ENCODE results near the gene LRCOL1.

The LRCOL1 gene

DNA sequence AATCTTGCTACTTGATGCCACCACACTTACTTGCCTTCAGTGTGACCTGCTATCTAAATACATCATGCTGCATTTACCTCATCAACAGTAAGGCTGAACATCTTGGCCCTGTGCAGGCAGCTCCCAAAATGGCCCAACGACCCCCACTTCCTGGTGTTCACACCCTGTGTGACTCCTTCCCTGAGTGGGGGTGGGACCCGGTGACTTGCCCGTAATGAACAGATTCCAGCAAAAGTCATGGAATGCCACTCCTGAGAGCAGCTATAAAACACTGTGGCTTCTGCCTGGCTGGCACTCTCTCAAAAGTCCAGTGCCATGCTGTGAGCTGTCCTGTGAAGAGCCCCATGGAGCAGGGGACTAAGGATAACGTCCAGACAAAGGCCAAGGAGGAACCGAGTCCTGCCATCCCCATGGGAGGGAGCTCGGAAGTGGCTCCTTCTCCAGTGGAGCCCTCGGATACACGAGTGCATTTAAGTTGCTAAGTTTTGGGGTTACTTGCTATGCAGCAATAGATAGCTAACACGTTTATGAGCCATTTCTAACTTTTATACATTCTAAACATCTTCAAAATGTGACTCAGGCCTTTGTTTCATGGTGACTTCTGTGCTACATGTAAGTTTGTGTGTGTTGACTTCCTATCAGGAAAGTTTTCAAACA, 41.2 kb upstream of the LRCOL1 start:
- Histone ChIP-seq H3K9me3 (ENCODE audit: insufficient read depth, low read depth, low read length) (no peaks in the 10 kb centered on the region), H3K36me3 (ENCODE audit: insufficient read depth, low read length) (peaks cover 89% of the 10 kb centered on the region)
- TF ChIP-seq EZH2phosphoT487 (IDR thresholded peaks at IDR 0.05; ENCODE audit: borderline replicate concordance): no peak
- no peak for TF ChIP-seq CTCF (conservative IDR thresholded peaks at IDR 0.05; ENCODE audit: low read length)

GRCh38 chr12:132649226-132649945, 39.0 kb upstream of the LRCOL1 start:
- Histone ChIP-seq H2AFZ (ENCODE audit: low read length) (no peak overlapping the region), H3K36me3 (ENCODE audit: insufficient read depth, low read length) (peaks cover 84% of the 10 kb centered on the region), H3K4me2 (ENCODE audit: low read depth, low read length, poor library complexity, severe bottlenecking) (no peak overlapping the region), H3K27me3 (ENCODE audit: insufficient read depth, low read length, poor library complexity, severe bottlenecking) (no peaks in the 10 kb centered on the region), H3K4me3 (ENCODE audit: low read length, poor library complexity, severe bottlenecking) (no peak overlapping the region), H3F3A (ENCODE audit: low read depth) (no peaks in the 10 kb centered on the region), H3K9me3 (ENCODE audit: insufficient read depth, low read depth, low read length) (no peaks in the 10 kb centered on the region), H3K9me2 (replicated peaks; ENCODE audit: low read depth, low read length) (no peaks in the 10 kb centered on the region), H3K79me2 (ENCODE audit: insufficient read depth, low read length) (no peaks in the 10 kb centered on the region), H3K9ac (ENCODE audit: low read depth, low read length, poor library complexity, severe bottlenecking) (no peak overlapping the region), H3K4me1 (ENCODE audit: insufficient read depth, low read length, poor library complexity, severe bottlenecking) (no peaks in the 10 kb centered on the region), H4K20me1 (ENCODE audit: insufficient read depth, low read length, poor library complexity, severe bottlenecking) (no peaks in the 10 kb centered on the region)
- TF ChIP-seq CTCF (conservative IDR thresholded peaks at IDR 0.05; ENCODE audit: low read length) (no peak), EZH2phosphoT487 (IDR thresholded peaks at IDR 0.05; ENCODE audit: borderline replicate concordance) (no peak)

More for the DNA sequence above, 41.2 kb upstream of the LRCOL1 start:
- Histone ChIP-seq H3K9ac (ENCODE audit: low read depth, low read length, poor library complexity, severe bottlenecking) (no peak overlapping the region), H3K79me2 (ENCODE audit: insufficient read depth, low read length) (no peaks in the 10 kb centered on the region), H3K9me2 (replicated peaks; ENCODE audit: low read depth, low read length) (no peaks in the 10 kb centered on the region), H3K27me3 (ENCODE audit: insufficient read depth, low read length, poor library complexity, severe bottlenecking) (no peaks in the 10 kb centered on the region), H2AFZ (ENCODE audit: low read length) (no peak overlapping the region), H3K4me3 (ENCODE audit: low read length, poor library complexity, severe bottlenecking) (no peak overlapping the region), H3F3A (ENCODE audit: low read depth) (no peaks in the 10 kb centered on the region), H3K4me2 (ENCODE audit: low read depth, low read length, poor library complexity, severe bottlenecking) (no peak overlapping the region), H4K20me1 (ENCODE audit: insufficient read depth, low read length, poor library complexity, severe bottlenecking) (no peaks in the 10 kb centered on the region), H3K4me1 (ENCODE audit: insufficient read depth, low read length, poor library complexity, severe bottlenecking) (no peaks in the 10 kb centered on the region)

DNA sequence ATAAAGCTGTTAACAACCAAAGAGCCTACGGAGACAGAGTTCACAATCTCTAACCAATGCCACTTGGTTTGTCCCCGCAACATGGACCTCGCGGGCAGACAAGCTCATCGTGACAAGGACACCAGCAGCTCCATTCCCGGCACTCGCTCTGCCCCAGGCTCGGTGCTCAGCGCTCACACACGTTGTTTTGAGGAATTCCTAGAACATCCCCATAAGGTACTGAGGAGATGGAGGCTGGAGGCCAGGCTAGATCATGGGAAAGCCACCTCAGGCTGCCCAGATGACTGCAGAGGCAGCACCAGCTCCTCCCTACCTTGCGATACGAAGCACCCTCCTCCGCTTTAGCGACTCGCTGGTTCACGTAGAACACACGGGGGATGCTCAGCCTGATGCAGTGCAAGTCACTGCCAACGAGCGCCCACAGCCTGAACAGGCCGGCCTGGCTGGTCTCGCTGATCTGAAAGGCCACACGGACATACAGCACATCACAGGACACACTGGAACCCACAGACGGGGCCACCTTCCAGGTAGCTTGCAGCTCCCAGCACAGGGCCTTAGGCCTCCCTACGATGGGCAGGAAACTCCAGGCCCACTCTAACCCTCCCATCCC, 38.3 kb upstream of the LRCOL1 start:
- Histone ChIP-seq H3K4me2 (ENCODE audit: low read depth, low read length, poor library complexity, severe bottlenecking) (no peak overlapping the region), H4K20me1 (ENCODE audit: insufficient read depth, low read length, poor library complexity, severe bottlenecking) (no peaks in the 10 kb centered on the region), H3K9ac (ENCODE audit: low read depth, low read length, poor library complexity, severe bottlenecking) (no peak overlapping the region), H3F3A (ENCODE audit: low read depth) (no peaks in the 10 kb centered on the region), H3K9me3 (ENCODE audit: insufficient read depth, low read depth, low read length) (no peaks in the 10 kb centered on the region), H3K4me3 (ENCODE audit: low read length, poor library complexity, severe bottlenecking) (no peak overlapping the region), H2AFZ (ENCODE audit: low read length) (no peak overlapping the region), H3K4me1 (ENCODE audit: insufficient read depth, low read length, poor library complexity, severe bottlenecking) (no peaks in the 10 kb centered on the region), H3K9me2 (replicated peaks; ENCODE audit: low read depth, low read length) (no peaks in the 10 kb centered on the region), H3K79me2 (ENCODE audit: insufficient read depth, low read length) (no peaks in the 10 kb centered on the region), H3K36me3 (ENCODE audit: insufficient read depth, low read length) (peaks cover 82% of the 10 kb centered on the region), H3K27me3 (ENCODE audit: insufficient read depth, low read length, poor library complexity, severe bottlenecking) (no peaks in the 10 kb centered on the region)
- TF ChIP-seq EZH2phosphoT487 (IDR thresholded peaks at IDR 0.05; ENCODE audit: borderline replicate concordance): no peak
- TF ChIP-seq CTCF (conservative IDR thresholded peaks at IDR 0.05; ENCODE audit: low read length): no peak
